ENCODE results near the gene CBX8.
A peak's percentile ranks its signal among the peaks of the same experiment; 100 is the strongest.

GRCh38 chr17:79810130-79811010 is 13.5 kb upstream of the CBX8 start:
- TF ChIP-seq POLR2A (IDR thresholded peaks at IDR 0.05; ENCODE audit: low read depth) (no peak), EP300 (IDR thresholded peaks at IDR 0.05) (no peak), CTCF (IDR thresholded peaks at IDR 0.05) (no peak), POLR2AphosphoS5 (IDR thresholded peaks at IDR 0.05) (peak in 1 of 2 donors; percentile 68)
